IMR-90 (cell line): ENCODE data around the gene TMEM233. TPM values are rescaled to one million over a fixed set of nuclear protein-coding genes. Genes with fewer than 3 reads are reported as not detected.

Source experiments
- ATAC-seq: fragments of 200-7000 bp; cut with Tn5 transposase; 2 replicates; pipeline ENCODE4 v1.9.1; 2020; ENCODE audit warnings: low read depth, mild to moderate bottlenecking, moderate library complexity
- BruUV-seq: library from RNA; stranded (reverse); fragments of 400-500 nt; replicated peaks from 2 replicates; lab custom pipeline; 2021; lab: Mats Ljungman, UMichigan
- CTCF ChIA-PET: fragments of 300-600 bp; formaldehyde crosslinking; extraction: SDS; loops from one replicate; lab custom pipeline; 2021; ENCODE audit warnings: antibody characterized with exemption; lab: Yijun Ruan, JAX
- POLR2A ChIA-PET: fragments of 300-600 bp; sonication (Branson Sonifier 250); formaldehyde crosslinking; loops from one replicate; lab custom pipeline; 2022; ENCODE audit warnings: antibody characterized with exemption; ENCODE audit not compliant: unreplicated experiment; lab: Charles Lee
- DNase-seq: peaks from one replicate; pipeline ENCODE4 v3.0.0; 2013
- H2AFZ ChIP-seq: replicated peaks from 2 replicates; pipeline ENCODE3; 2013; ENCODE audit warnings: low read length, mild to moderate bottlenecking; ENCODE audit not compliant: poor library complexity
- H2AK5ac ChIP-seq: 2 replicates; pipeline ENCODE4 v1.6.1; 2013; ENCODE audit warnings: low read depth, low read length, inconsistent platforms
- H2AK9ac ChIP-seq: replicated peaks from 2 replicates; pipeline ENCODE3; 2013; ENCODE audit warnings: mild to moderate bottlenecking, low read depth, low read length, moderate library complexity; ENCODE audit not compliant: poor library complexity
- H2BK120ac ChIP-seq: 2 replicates; pipeline ENCODE4 v1.6.1; 2013; ENCODE audit warnings: low read depth, low read length, inconsistent platforms
- H2BK15ac ChIP-seq: 3 replicates; pipeline ENCODE4 v1.6.1; 2013; ENCODE audit warnings: low read depth, low read length, inconsistent platforms
- H2BK20ac ChIP-seq: 2 replicates; pipeline ENCODE4 v1.6.1; 2013; ENCODE audit warnings: low read depth, mild to moderate bottlenecking, inconsistent platforms, low read length, moderate library complexity
- H2BK5ac ChIP-seq: 2 replicates; pipeline ENCODE4 v1.6.1; 2013; ENCODE audit warnings: mild to moderate bottlenecking, low read depth, low read length, inconsistent platforms; ENCODE audit not compliant: poor library complexity, severe bottlenecking
- H3K14ac ChIP-seq: replicated peaks from 2 replicates; pipeline ENCODE4 v1.6.1; 2013; ENCODE audit warnings: low read depth, low read length, inconsistent platforms
- H3K18ac ChIP-seq: 2 replicates; pipeline ENCODE4 v1.6.1; 2013; ENCODE audit warnings: low read depth, low read length, control low read depth
- H3K23ac ChIP-seq: 2 replicates; pipeline ENCODE4 v1.6.1; 2013; ENCODE audit warnings: low read depth, low read length, inconsistent platforms
- H3K27ac ChIP-seq: 2 replicates; pipeline ENCODE4 v1.5.1; 2013; ENCODE audit warnings: mild to moderate bottlenecking, control low read depth, low read length; ENCODE audit not compliant: insufficient read depth
- H3K27me3 ChIP-seq: 2 replicates; pipeline ENCODE4 v1.6.1; 2013; ENCODE audit warnings: low read length; ENCODE audit not compliant: control insufficient read depth, insufficient read depth
- H3K36me3 ChIP-seq: 2 replicates; pipeline ENCODE4 v1.6.1; 2013; ENCODE audit warnings: low read length, mixed read lengths; ENCODE audit not compliant: control insufficient read depth, insufficient read depth
- H3K4ac ChIP-seq: 2 replicates; pipeline ENCODE4 v1.6.1; 2013; ENCODE audit warnings: low read depth, low read length, inconsistent platforms
- H3K4me1 ChIP-seq: 2 replicates; pipeline ENCODE4 v1.6.1; 2013; ENCODE audit warnings: low read length, mixed read lengths; ENCODE audit not compliant: control insufficient read depth, insufficient read depth
- H3K4me2 ChIP-seq: 2 replicates; pipeline ENCODE4 v1.6.1; 2013; ENCODE audit warnings: low read depth, mild to moderate bottlenecking, control low read depth, low read length, moderate library complexity
- H3K4me3 ChIP-seq: 2 replicates; pipeline ENCODE4 v1.5.1; 2013; ENCODE audit warnings: low read depth, mild to moderate bottlenecking, control low read depth, low read length, moderate library complexity; ENCODE audit not compliant: insufficient read depth
- H3K56ac ChIP-seq: 2 replicates; pipeline ENCODE4 v1.6.1; 2013; ENCODE audit warnings: low read length, inconsistent platforms; ENCODE audit not compliant: insufficient read depth; ENCODE audit errors: extremely low read depth
- H3K79me1 ChIP-seq, 2 experiments: 2 replicates each; pipeline ENCODE4 v1.6.1; 2013; ENCODE audit warnings: low read length in 2 of 2, inconsistent platforms in 1 of 2, low read depth in 1 of 2
- H3K9ac ChIP-seq: 2 replicates; pipeline ENCODE4 v1.6.1; 2013; ENCODE audit warnings: low read depth, low read length, control low read depth
- H3K9me1 ChIP-seq: 2 replicates; pipeline ENCODE4 v1.6.1; 2013; ENCODE audit warnings: low read length, inconsistent platforms; ENCODE audit not compliant: insufficient read depth
- H3K9me3 ChIP-seq: 2 replicates; pipeline ENCODE4 v1.6.1; 2013; ENCODE audit warnings: low read length; ENCODE audit not compliant: control insufficient read depth, insufficient read depth
- H4K20me1 ChIP-seq: 2 replicates; pipeline ENCODE4 v1.6.1; 2013; ENCODE audit warnings: low read length, inconsistent platforms; ENCODE audit not compliant: insufficient read depth
- H4K5ac ChIP-seq: 2 replicates; pipeline ENCODE4 v1.6.1; 2013; ENCODE audit warnings: mild to moderate bottlenecking, low read depth, low read length, control low read depth
- H4K8ac ChIP-seq, 2 experiments: 2 replicates each; pipeline ENCODE4 v1.6.1; 2013; ENCODE audit warnings: low read depth in 2 of 2, low read length in 2 of 2, control low read depth in 1 of 2, inconsistent platforms in 1 of 2
- H4K91ac ChIP-seq: 2 replicates; pipeline ENCODE4 v1.6.1; 2013; ENCODE audit warnings: low read depth, low read length, inconsistent platforms; ENCODE audit not compliant: insufficient read depth
- BHLHE40 ChIP-seq: fragments of 150-350 bp; IDR thresholded peaks from 2 replicates; pipeline ENCODE4 v1.6.1; 2016; ENCODE audit warnings: mild to moderate bottlenecking, low read depth, low read length
- CEBPB ChIP-seq: IDR thresholded peaks from 2 replicates; pipeline ENCODE4 v1.6.1; 2012; ENCODE audit warnings: low read depth, low read length, improper control_type of control experiment
- FOS ChIP-seq: fragments of 150-350 bp; IDR thresholded peaks from 2 replicates; pipeline ENCODE4 v1.6.1; 2016; ENCODE audit warnings: low read depth, low read length
- MAFK ChIP-seq: IDR thresholded peaks from 2 replicates; pipeline ENCODE4 v1.6.1; 2012; ENCODE audit warnings: low read depth, low read length, improper control_type of control experiment
- POLR2A ChIP-seq: IDR thresholded peaks from 2 replicates; pipeline ENCODE4 v1.6.1; 2012; ENCODE audit warnings: mild to moderate bottlenecking, low read depth, low read length
- RFX5 ChIP-seq: IDR thresholded peaks from 2 replicates; pipeline ENCODE4 v1.8.0; 2012; ENCODE audit warnings: low read depth, mild to moderate bottlenecking, low read length, moderate library complexity
- USF2 ChIP-seq: fragments of 150-350 bp; IDR thresholded peaks from 2 replicates; pipeline ENCODE4 v1.6.1; 2017; ENCODE audit warnings: mild to moderate bottlenecking, antibody characterized with exemption, low read length, low read depth
- WGBS, 2 experiments: methylation state at CpG; one replicate each; pipeline versions ENCODE4 v1.1.5 to v1.1.7; 2013; ENCODE audit warnings: missing lambda C conversion rate in 2 of 2; ENCODE audit not compliant: insufficient read length in 1 of 2; ENCODE audit errors: extremely low coverage in 2 of 2; 5-methylcytosine and 5-hydroxymethylcytosine counted together
- dilution Hi-C: fragments of 300-500 bp; cut with HindIII; formaldehyde crosslinking; loops from one replicate; pipeline ENCODE4 v1.14.3; 2018; ENCODE audit warnings: low sequenced_read_pairs; ENCODE audit not compliant: unreplicated experiment
- in situ Hi-C: fragments of 300-500 bp; cut with MboI; formaldehyde crosslinking; loops from 3 replicates; pipeline ENCODE4 v1.14.3; 2019; ENCODE audit warnings: low sequenced_read_pairs, inconsistent platforms, mixed read lengths
- intact Hi-C: fragments of 100-400 bp; cut with micrococcal nuclease; formaldehyde crosslinking; loops from 2 replicates; pipeline ENCODE4 v1.10.0; 2022
- polyA plus RNA-seq, 3 experiments: library from polyadenylated mRNA; depleted of rRNA; stranded (reverse); fragments of >200 nt; gene quantifications; 2 replicates each; pipeline ENCODE4 v1.2.3, GENCODE V29; 2012; ENCODE audit warnings: low replicate concordance in 1 of 3
- total RNA-seq: library from RNA; depleted of rRNA; stranded (reverse); fragments of >200 nt; gene quantifications from 2 replicates; pipeline ENCODE4 v1.2.3, GENCODE V29; 2012
- TF ChIP-seq, protein P1 (sequence below): fragments of 150-350 bp; IDR thresholded peaks from 2 replicates; pipeline ENCODE4 v1.6.1; 2016; ENCODE audit warnings: low read depth, mild to moderate bottlenecking, low read length, moderate library complexity, borderline replicate concordance

TMEM233 gene
- total and polyA plus RNA-seq, 2 of the 4 experiments (the other 2 are of a cell fraction): not detected

- TF ChIP-seq BHLHE40: no peak
- no peak for TF ChIP-seq FOS
- no peak for TF ChIP-seq USF2
Measured at GRCh38 chr12:119668324-119668841, 74.8 kb downstream of the TMEM233 start (continued).

DNA sequence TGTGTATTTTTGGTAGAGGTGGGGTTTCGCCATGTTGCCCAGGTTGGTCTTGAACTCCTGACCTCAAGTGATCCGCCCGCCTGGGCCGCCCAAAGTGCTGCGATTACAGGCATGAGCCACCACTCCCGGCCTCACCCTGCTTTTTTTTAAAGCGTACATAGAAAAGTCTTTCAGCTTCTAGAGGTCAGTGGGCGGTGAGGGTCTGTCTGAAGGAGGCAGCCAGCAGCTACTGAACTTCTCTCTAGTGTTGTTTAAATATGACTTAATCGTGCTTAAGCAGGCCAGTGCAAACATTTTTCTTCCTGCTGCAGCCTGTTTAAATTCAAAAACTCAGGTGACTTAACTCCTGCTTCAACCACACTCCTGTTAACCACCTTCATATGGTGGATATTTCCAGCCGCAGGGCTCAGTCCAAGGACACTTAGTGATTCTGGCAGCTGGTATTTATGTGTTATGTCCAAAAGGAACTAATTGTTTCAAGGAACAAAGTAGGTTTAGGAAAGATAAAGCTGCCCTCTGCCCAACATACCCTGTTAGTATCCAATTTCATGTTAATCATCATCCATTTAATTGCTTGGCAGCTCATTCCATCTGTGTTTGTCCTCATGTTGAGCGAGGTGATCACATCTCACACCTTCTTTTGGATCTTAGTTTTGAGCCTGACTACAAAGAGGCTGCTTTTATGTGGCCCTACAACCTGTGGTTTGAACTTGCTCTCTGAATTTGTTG, 76.3 kb downstream of the TMEM233 start:
- H2AK5ac ChIP-seq: no peak overlapping the region
- no peaks in the 10 kb centered on the region; the same call in 1 of the 2 replicates for H3K9me1 ChIP-seq
- dilution Hi-C loops: no loop called here
- peaks cover 23% of the 10 kb centered on the region for H3K36me3 ChIP-seq
- H4K91ac ChIP-seq: no peak overlapping the region
- H3K79me1 ChIP-seq: peaks cover 19 to 23% of the 10 kb centered on the region in 2 experiments
- no peak overlapping the region for H2AFZ ChIP-seq
- H3K18ac ChIP-seq: no peak overlapping the region
- H3K9me3 ChIP-seq: no peaks in the 10 kb centered on the region
- no CpG with 5 or more reads among the region's 11 CpGs for WGBS, 2 experiments
- no peak overlapping the region for H3K4ac ChIP-seq
- no peak for TF ChIP-seq MAFK
- TF ChIP-seq RFX5: no peak
- TF ChIP-seq, protein P1, sequence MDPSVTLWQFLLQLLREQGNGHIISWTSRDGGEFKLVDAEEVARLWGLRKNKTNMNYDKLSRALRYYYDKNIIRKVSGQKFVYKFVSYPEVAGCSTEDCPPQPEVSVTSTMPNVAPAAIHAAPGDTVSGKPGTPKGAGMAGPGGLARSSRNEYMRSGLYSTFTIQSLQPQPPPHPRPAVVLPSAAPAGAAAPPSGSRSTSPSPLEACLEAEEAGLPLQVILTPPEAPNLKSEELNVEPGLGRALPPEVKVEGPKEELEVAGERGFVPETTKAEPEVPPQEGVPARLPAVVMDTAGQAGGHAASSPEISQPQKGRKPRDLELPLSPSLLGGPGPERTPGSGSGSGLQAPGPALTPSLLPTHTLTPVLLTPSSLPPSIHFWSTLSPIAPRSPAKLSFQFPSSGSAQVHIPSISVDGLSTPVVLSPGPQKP: no peak
- no peak for TF ChIP-seq POLR2A
- TF ChIP-seq CEBPB: no peak
- H3K27me3 ChIP-seq: no peaks in the 10 kb centered on the region
- no peak overlapping the region for H3K4me2 ChIP-seq
- H4K8ac ChIP-seq: no peak overlapping the region
- intact Hi-C loops: loop anchor here (5.0 kb wide), 1 partner anchor 1533 kb away; the partner anchor contains the start of gene PEBP1
- no peak overlapping the region for H2BK5ac ChIP-seq
- H3K27ac ChIP-seq: no peak overlapping the region
- POLR2A ChIA-PET: no interaction called here
- no peaks in the 10 kb centered on the region for H3K4me1 ChIP-seq
- no peak overlapping the region for H2BK15ac ChIP-seq
- H3K9ac ChIP-seq: no peak overlapping the region
- H3K56ac ChIP-seq: no peak overlapping the region
- H3K23ac ChIP-seq: no peak overlapping the region
- no peak overlapping the region for H3K14ac ChIP-seq
- BruUV-seq: no TSS peak
- H2AK9ac ChIP-seq: no peak overlapping the region
- ATAC-seq: no peak
- no peaks in the 10 kb centered on the region for H4K20me1 ChIP-seq
- in situ Hi-C loops: loop anchor here (10.0 kb wide), 1 partner anchor 1265 kb away; no protein-coding TSS in a partner anchor
- DNase-seq: no peak
- CTCF ChIA-PET: interaction anchor here (0.6 to 1.0 kb wide), 2 partner anchors 111 to 207 kb away, joined by 3 read pairs; partner anchors contain the start of gene CIT
- H3K4me3 ChIP-seq: no peak overlapping the region
- H4K5ac ChIP-seq: no peak overlapping the region
- H2BK20ac ChIP-seq: no peak overlapping the region
- H2BK120ac ChIP-seq: no peak overlapping the region
